ENCODE measurements around the gene PLEKHN1. TPM values are rescaled to one million over a fixed set of nuclear protein-coding genes. Genes with fewer than 3 reads are reported as not detected.

The PLEKHN1 gene
- total and polyA plus RNA-seq, 2 of the 4 experiments (the other 2 are of a cell fraction), result 0.54 to 2.1 TPM

DNA sequence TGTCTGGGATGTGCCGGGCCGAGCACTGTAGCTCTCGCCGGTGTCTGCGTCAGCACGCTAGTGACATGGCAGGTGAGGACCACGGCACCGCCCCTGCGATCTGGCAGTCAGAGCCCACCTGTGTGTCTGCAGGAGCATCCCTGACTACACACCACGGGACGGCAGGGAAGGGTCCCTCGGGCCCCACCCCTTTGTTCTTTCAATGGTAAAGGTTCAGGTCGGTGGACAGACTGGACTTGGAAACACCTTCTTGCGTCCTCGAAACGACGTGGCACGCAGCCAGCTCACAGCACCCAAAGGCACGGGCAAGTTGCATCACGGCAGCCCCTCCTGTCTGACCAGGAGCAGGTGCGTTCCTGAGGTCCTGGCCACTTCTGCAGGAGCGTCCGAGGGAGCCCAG lies 46.3 kb upstream of the PLEKHN1 start:
- peaks cover 2% of the 10 kb centered on the region; the same call in 1 of the 2 replicates for H3K36me3 ChIP-seq (ENCODE audit: control insufficient read depth, insufficient read depth, low read length)
- H2AK5ac ChIP-seq (ENCODE audit: low read depth, low read length), result peak overlapping the region; percentile 31; the same call in 1 of the 2 replicates
- no peak overlapping the region for H4K5ac ChIP-seq (ENCODE audit: low read depth, low read length)
- in situ Hi-C loops (cut with MboI; ENCODE audit: low sequenced_read_pairs), result no loop called here
- no peak overlapping the region for H3K27ac ChIP-seq (ENCODE audit: insufficient read depth, low read length)
- DNase-seq (no peak), ATAC-seq (ENCODE audit: low read depth) (no peak)
- H3K27me3 ChIP-seq (ENCODE audit: control insufficient read depth, insufficient read depth, low read length), result no peaks in the 10 kb centered on the region; the same call in 1 of the 2 replicates
- BruUV-seq (replicated peaks), result no TSS peak
- 77% methylated on average over 20 of the region's 23 CpGs; no CpG with 5 or more reads in 1 of the 2 experiments for WGBS, 2 experiments (ENCODE audit: extremely low coverage in 2 of 2, insufficient read length in 1 of 2)
- H3K14ac ChIP-seq (replicated peaks; ENCODE audit: low read depth, low read length), result no peak overlapping the region
- CTCF ChIA-PET, result interaction anchor here (1.1 kb wide), 1 partner anchor 8 kb away, joined by 5 read pairs; no protein-coding TSS in a partner anchor
- dilution Hi-C loops (cut with HindIII; ENCODE audit: low sequenced_read_pairs, unreplicated experiment), result no loop called here
- H4K91ac ChIP-seq (ENCODE audit: insufficient read depth, low read depth, low read length), result no peak overlapping the region
- no peak for TF ChIP-seq BHLHE40 (IDR thresholded peaks at IDR 0.05; ENCODE audit: low read depth, low read length)
- no peak for TF ChIP-seq CEBPB (IDR thresholded peaks at IDR 0.05; ENCODE audit: low read depth, low read length)
- TF ChIP-seq FOS (IDR thresholded peaks at IDR 0.05; ENCODE audit: low read depth, low read length), result no peak
- TF ChIP-seq, protein P1, sequence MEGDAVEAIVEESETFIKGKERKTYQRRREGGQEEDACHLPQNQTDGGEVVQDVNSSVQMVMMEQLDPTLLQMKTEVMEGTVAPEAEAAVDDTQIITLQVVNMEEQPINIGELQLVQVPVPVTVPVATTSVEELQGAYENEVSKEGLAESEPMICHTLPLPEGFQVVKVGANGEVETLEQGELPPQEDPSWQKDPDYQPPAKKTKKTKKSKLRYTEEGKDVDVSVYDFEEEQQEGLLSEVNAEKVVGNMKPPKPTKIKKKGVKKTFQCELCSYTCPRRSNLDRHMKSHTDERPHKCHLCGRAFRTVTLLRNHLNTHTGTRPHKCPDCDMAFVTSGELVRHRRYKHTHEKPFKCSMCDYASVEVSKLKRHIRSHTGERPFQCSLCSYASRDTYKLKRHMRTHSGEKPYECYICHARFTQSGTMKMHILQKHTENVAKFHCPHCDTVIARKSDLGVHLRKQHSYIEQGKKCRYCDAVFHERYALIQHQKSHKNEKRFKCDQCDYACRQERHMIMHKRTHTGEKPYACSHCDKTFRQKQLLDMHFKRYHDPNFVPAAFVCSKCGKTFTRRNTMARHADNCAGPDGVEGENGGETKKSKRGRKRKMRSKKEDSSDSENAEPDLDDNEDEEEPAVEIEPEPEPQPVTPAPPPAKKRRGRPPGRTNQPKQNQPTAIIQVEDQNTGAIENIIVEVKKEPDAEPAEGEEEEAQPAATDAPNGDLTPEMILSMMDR (conservative IDR thresholded peaks at IDR 0.05; ENCODE audit: low read depth, low read length), result no peak
- TF ChIP-seq RAD21 (IDR thresholded peaks at IDR 0.05; ENCODE audit: low read length), result no peak
- TF ChIP-seq, protein P2, sequence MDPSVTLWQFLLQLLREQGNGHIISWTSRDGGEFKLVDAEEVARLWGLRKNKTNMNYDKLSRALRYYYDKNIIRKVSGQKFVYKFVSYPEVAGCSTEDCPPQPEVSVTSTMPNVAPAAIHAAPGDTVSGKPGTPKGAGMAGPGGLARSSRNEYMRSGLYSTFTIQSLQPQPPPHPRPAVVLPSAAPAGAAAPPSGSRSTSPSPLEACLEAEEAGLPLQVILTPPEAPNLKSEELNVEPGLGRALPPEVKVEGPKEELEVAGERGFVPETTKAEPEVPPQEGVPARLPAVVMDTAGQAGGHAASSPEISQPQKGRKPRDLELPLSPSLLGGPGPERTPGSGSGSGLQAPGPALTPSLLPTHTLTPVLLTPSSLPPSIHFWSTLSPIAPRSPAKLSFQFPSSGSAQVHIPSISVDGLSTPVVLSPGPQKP (IDR thresholded peaks at IDR 0.05; ENCODE audit: borderline replicate concordance, low read depth, low read length), result no peak
- TF ChIP-seq RCOR1 (IDR thresholded peaks at IDR 0.05; ENCODE audit: insufficient replicate concordance, low read length), result no peak
- TF ChIP-seq NFE2L2 (IDR thresholded peaks at IDR 0.05; ENCODE audit: low read depth, low read length), result no peak
- TF ChIP-seq, protein P3, sequence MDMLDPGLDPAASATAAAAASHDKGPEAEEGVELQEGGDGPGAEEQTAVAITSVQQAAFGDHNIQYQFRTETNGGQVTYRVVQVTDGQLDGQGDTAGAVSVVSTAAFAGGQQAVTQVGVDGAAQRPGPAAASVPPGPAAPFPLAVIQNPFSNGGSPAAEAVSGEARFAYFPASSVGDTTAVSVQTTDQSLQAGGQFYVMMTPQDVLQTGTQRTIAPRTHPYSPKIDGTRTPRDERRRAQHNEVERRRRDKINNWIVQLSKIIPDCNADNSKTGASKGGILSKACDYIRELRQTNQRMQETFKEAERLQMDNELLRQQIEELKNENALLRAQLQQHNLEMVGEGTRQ (IDR thresholded peaks at IDR 0.05; ENCODE audit: low read depth, low read length), result no peak
- no peak for TF ChIP-seq MAFK (IDR thresholded peaks at IDR 0.05; ENCODE audit: low read depth, low read length)
- no peak for TF ChIP-seq POLR2A (IDR thresholded peaks at IDR 0.05; ENCODE audit: low read depth, low read length)
- TF ChIP-seq CHD1 (IDR thresholded peaks at IDR 0.05; ENCODE audit: low read depth, low read length), result no peak
- no peak for TF ChIP-seq SMC3 (IDR thresholded peaks at IDR 0.05; ENCODE audit: low read depth, low read length)
- no peak for TF ChIP-seq MAZ (IDR thresholded peaks at IDR 0.05; ENCODE audit: borderline replicate concordance, low read depth, low read length)
- TF ChIP-seq RFX5 (IDR thresholded peaks at IDR 0.05; ENCODE audit: low read depth, low read length), result no peak
- TF ChIP-seq MXI1 (IDR thresholded peaks at IDR 0.05; ENCODE audit: borderline replicate concordance, low read depth, low read length), result no peak
- no peak overlapping the region for H3K18ac ChIP-seq (ENCODE audit: low read depth, low read length)
- H3K9me3 ChIP-seq (ENCODE audit: control insufficient read depth, insufficient read depth, low read length), result no peaks in the 10 kb centered on the region
- peak overlapping the region in 1 of 2 experiments; percentile 36; a peak in 1 of 4 replicates for H4K8ac ChIP-seq (ENCODE audit: low read depth in 2 of 2, low read length in 2 of 2)
- H2BK5ac ChIP-seq (ENCODE audit: low read depth, low read length, poor library complexity, severe bottlenecking), result no peak overlapping the region
- POLR2A ChIA-PET (ENCODE audit: unreplicated experiment), result no interaction called here
- no peak overlapping the region for H2BK20ac ChIP-seq (ENCODE audit: low read depth, low read length)
- H3K23ac ChIP-seq (ENCODE audit: low read depth, low read length), result no peak overlapping the region
- no peak overlapping the region for H3K4me3 ChIP-seq (ENCODE audit: insufficient read depth, low read depth, low read length)
- peaks cover 3% of the 10 kb centered on the region for H4K20me1 ChIP-seq (ENCODE audit: insufficient read depth, low read length)
- no peak overlapping the region for H2BK120ac ChIP-seq (ENCODE audit: low read depth, low read length)
- H3K56ac ChIP-seq (ENCODE audit: extremely low read depth, insufficient read depth, low read length), result no peak overlapping the region
- H3K4me1 ChIP-seq (ENCODE audit: control insufficient read depth, insufficient read depth, low read length), result peaks cover 24% of the 10 kb centered on the region
- H2AK9ac ChIP-seq (replicated peaks; ENCODE audit: low read depth, low read length, poor library complexity), result no peak overlapping the region
- no peak overlapping the region for H2BK15ac ChIP-seq (ENCODE audit: low read depth, low read length)
- intact Hi-C loops (cut with micrococcal nuclease), result loop anchor here (5.0 kb wide), 1 partner anchor 37 kb away; the partner anchor contains the start of gene NOC2L
- H3K9ac ChIP-seq (ENCODE audit: low read depth, low read length), result no peak overlapping the region
- peaks cover 4 to 15% of the 10 kb centered on the region in 2 experiments; a peak in 1 of 4 replicates for H3K79me1 ChIP-seq (ENCODE audit: low read depth in 1 of 2, low read length in 2 of 2)
- H3K4ac ChIP-seq (ENCODE audit: low read depth, low read length), result peak overlapping the region; percentile 71; the same call in 1 of the 2 replicates
- no peak overlapping the region for H3K4me2 ChIP-seq (ENCODE audit: low read depth, low read length)
- peaks cover 5% of the 10 kb centered on the region for H3K9me1 ChIP-seq (ENCODE audit: insufficient read depth, low read length)
- no peak overlapping the region for H2AFZ ChIP-seq (replicated peaks; ENCODE audit: low read length, poor library complexity)
